ENCODE results near the gene ATRN.

DNA sequence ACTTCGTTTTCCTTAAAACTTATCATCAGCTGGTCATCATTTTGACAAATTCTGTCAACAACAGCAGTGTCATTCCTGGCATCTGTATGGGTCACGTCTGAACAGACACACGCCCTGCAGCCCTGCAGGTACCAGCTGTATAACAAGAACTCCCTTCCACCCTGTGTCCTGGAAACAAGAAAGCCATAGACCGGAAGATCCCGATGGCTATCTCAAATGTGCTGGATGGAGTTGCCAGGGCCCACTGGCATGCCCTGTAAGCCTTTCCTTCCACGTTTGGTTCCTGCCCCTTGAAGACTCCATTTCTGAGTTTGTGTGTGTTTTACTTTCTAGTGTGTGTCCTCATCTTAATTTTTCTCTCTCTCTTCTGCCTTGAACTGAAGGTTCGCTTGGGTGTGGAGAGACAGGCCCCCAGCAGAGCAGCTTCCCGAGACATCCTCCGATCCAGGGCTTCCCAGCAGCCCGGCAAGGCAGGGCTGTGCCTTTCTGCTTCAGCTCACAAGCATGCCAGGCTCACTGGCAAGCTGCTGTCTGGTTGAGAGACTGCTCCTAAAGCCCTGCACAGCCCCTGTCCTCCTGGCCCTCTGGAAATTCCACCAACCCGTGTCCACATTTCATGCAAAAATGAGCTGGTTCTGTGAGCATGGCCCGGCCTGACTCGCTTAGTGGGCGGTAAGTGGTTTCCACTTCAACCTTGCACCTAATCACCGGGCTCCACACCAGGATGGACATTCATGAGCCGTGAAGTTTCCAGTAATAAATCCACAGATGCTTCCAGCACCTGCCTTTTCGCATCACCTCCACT lies 183.7 kb downstream of the ATRN start:
- TF ChIP-seq CTCF (IDR thresholded peaks at IDR 0.05 in 4 of 5, conservative IDR thresholded peaks at IDR 0.05 in 1 of 5) (no peak), POLR2A (IDR thresholded peaks at IDR 0.05) (no peak)
